ENCODE data around the gene SERPINB4.
"Not testable (repeated sequence)": the region's sequence is repeated elsewhere in the genome, so short reads cannot be mapped to it uniquely, and the experiment has no call there.

The SERPINB4 gene

GRCh38 chr18:63644142-63644541 is at the start of gene SERPINB4:
Gene SERPINB4 (minus strand): TSS chr18:63644256. CDS start chr18:63643577, 679 bp downstream.
- not testable (repeated sequence) for DNase-seq

- no peak for DNase-seq
These were observed 45.0 kb upstream of the SERPINB4 start for GRCh38 chr18:63689064-63689463.

- no peak for DNase-seq
These were observed 42.8 kb upstream of the SERPINB4 start for GRCh38 chr18:63686871-63687270.

DNA sequence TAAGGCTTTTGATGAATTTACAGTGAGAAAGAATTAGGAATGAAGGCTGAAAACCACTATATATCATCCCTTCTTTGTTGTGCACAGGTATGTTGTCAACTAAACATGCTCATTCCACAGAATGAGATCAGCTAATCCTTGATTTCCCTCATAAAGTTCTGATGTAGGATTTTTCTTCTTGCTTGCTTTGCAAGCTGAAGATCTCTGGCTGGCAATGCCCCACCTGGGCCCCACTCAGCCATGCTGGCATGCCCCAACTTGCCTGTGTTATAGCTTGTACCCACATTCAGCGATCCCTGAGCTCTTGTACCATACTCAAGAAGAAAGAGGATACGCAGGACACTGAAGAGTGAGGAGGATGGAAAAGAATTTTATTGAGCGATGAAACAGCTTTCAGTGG is 40.7 kb upstream of the SERPINB4 start:
- DNase-seq: no peak

- DNase-seq: no peak
These were observed 39.8 kb upstream of the SERPINB4 start for GRCh38 chr18:63683890-63684289.

GRCh38 chr18:63683152-63683551 is 39.1 kb upstream of the SERPINB4 start:
- no peak for DNase-seq

DNA sequence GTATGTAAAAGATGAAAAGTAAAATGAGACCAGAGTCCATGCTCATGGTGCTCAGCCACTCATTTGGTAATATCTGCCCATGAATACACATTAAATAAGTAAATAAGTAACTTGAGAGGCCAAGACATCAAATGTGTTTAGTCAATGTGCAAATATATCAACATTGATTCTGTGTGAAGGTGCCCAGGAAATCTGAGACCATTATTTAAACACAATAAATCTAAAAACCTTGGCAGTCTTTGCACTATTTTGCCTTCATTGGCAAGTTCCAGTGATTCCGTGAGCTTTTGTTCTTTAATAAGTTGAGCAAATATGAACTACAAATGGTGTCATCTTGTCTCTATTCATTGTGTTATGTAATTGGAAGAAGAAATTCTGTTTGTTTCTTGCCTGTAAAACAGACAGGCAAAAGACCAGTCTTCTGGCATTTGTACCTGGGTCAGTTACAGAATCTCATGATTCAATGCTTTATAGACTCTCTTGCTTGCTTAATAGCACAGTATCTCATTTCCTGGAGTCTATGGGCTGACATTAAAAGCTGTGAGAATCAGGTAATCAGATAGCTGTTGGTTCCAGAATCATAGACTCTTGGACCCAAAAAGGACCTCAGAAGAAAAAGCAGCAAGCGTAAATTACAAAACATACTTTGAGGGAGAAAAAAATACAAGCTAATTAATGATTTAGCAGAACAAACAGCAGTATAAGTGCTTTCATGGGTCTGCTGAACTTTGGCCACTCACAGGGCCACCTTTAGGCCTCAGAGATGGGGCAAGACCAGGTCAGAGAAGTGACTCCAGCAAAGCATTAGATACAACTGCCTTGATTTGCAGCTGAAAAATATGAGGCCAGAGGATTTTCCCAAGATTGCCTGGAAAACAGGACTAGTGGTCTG is 37.6 kb upstream of the SERPINB4 start:
- DNase-seq: no peak

DNA sequence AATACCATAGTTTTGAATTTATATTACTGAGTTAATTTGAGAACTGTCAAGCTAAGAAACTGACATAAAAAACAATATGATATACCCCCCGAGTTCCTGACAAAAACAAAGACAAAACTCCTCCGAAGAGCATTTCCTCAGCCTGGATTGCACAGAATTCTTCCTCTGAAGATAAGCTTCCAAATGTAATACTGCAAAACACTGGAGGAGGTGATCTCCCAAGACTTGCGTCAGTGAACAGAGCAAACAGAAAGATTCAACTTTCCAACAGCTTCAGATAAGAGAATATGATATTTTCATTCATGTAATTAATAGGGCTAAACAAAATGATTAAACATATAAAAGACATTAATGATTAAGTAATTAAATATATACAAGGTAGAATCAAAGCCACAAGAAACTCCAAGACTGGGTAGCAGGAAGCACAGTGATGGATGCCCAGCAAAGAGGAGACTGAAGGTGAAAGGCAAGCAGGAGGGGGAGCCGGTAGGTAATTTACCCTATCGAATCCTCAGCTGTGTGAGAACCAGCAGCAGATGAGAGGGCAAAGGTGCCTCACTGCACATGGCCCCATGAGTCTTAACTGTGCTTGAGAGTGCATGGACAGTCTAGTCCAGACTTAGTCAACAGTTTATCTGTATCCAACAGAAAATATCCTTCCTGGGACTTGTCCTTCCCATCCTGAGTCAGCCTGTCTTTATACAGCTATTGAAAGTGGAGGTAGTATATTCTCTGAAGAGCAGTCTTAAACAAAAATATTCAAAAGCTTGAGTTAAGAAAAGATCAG is 36.0 kb upstream of the SERPINB4 start:
- no peak for DNase-seq

- peak; percentile 4 for DNase-seq
These were observed 33.6 kb upstream of the SERPINB4 start for GRCh38 chr18:63677500-63678225.

GRCh38 chr18:63676526-63677323 is 32.7 kb upstream of the SERPINB4 start:
- peak; percentile 5 for DNase-seq

GRCh38 chr18:63664571-63664970 is 20.5 kb upstream of the SERPINB4 start:
- no peak for DNase-seq

DNA sequence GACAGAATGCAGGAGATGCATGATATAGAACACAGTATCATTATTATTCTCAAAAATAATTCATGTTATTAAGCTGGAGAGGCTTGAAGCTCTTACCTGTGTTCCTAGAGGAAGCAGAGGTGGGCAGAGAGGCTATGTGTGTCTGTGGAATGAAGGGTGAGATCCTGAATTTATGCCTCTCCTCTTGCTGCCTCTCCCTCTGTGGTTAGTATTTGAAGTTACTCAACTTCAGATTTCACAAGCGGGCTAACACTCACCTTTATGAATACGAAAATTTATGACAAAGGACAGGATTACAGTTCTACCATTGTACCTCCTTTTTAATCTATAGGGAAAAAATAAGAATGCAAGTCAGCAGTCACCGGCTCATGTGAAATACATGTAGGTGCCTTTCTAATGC is 17.7 kb upstream of the SERPINB4 start, which contains the start of gene SERPINB3:
Gene SERPINB3, minus strand, starts transcription at position 144 of the 400 bp plus-strand sequence. CDS start 677 bp downstream, outside the sequence.
- DNase-seq: not testable (repeated sequence)

DNA sequence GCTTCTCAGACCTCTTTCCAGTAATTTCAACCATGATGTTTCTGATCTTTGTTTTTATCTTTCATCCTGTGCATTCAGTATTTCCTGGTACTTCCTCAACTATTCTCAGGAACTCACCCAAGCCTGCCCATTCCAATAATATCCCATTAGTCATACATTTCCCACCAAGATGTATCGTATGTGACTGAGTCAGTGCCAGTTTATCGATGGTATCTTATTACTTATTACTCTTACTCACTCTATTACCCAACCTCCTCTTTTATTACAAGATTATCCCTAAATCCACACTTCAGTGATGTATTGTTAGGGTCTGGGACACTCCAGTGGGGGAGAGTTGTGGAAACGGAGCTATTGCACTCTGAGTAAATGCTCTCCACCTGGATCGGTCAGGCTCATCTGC is 14.9 kb upstream of the SERPINB4 start:
- DNase-seq: not testable (repeated sequence)

DNA sequence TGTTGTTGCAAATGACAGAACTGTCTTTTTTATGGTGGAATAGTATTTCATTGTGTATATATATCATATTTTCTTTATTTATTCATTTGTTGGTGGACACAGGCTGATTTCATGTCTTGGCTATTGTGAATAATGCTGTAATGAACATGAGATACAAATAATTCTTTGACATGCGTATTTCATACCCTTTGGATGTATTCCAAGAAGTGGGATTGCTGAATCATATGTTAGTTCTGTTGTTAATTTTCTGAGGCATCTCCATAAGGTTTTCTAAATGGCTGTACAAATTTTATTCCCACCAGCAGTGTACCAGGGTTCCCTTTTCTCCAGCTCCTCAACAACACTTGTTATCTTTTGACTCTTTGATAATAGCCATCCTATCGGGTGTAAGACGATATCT is 6.2 kb upstream of the SERPINB4 start:
- DNase-seq: not testable (repeated sequence)

GRCh38 chr18:63648241-63648640 is 4.2 kb upstream of the SERPINB4 start:
- DNase-seq: no peak

- DNase-seq: no peak
These were observed 2.9 kb upstream of the SERPINB4 start for GRCh38 chr18:63646936-63647335.

GRCh38 chr18:63644694-63645093 is 638 bp upstream of the SERPINB4 start:
- DNase-seq: not testable (repeated sequence)

DNA sequence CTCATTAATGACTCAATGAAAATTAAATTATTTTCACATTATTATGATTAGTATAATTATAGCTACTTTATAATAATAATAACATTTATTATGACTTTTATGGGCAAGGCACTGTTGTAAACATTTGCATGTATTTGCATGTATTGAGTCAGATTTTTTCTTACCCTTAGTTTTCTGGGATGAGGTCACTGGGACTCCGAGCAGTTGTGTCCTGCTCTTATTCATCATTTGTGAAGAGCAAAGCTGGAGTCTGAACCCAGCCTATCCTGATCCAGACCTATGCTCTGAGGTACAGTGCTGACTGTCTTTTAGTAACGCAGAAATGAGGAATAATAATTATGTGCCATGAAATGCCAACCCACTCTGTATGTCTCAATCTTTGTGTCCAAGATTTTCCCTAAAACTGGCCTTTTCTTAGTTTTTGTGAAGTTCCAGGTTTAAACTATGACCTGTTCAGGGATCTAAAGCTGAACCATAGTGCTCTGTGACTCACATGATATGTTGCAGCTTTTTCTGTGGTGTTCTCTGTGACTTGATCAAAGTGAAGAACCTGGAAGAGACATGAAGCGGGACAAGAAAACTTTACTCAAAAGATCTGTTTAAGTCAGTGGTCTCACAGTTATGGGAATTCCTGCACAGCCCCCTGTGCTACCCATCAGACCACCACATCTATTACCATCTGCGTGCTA is 1.2 kb downstream of the SERPINB4 start:
- not testable (repeated sequence) for DNase-seq

DNA sequence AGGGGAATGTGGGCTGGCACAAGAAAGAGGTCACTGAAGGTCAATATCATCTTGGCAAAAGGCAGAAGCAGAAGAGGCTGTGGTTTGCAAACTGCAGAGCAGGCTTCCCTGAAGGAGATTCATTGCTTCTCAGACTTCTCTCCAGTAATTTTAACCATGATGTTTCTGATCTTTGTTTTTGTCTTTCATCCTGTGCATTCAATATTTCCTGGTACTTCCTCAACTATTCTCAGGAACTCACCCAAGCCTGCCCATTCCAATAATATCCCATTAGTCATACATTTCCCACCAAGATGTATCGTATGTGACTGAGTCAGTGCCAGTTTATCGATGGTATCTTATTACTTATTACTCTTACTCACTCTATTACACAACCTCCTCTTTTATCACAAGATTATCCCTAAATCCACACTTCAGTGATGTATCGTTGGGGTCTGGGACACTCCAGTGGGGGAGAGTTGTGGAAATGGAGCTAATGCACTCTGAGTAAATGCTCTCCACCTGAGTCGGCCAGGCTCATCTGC is 2.8 kb downstream of the SERPINB4 start:
- not testable (repeated sequence) for DNase-seq

DNA sequence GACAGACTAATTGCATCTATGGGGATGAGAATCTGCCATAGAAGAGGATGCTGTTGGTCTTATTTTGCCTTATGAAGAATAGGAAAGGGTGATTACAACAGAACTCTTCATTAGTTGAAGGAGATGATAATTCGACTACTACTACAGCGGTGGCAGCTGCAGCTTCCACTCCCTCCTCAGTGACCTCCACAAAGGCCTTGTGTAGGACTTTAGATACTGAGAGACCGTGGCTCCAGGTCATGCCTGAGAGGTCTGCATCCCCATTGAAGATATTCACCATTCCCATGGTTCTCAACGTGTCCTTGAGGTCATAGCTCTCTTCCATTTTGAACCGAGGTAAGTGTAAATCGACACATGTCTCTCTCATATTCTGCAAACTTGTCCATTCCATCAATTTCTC is 6.4 kb downstream of the SERPINB4 start:
- no peak for DNase-seq

- DNase-seq: no peak
These were observed 16.2 kb downstream of the SERPINB4 start for GRCh38 chr18:63627819-63628218.
